SK-N-SH treated with all-trans-retinoic acid at 6 μM for 48 hours (cell line): ENCODE data around the gene LCORL.

ENCODE experiments used
- RARB ChIP-seq: fragments of 250-450 bp; sonication (Bioruptor Pico); IDR thresholded peaks from 2 replicates; pipeline ENCODE4 v1.8.0; 2021; ENCODE audit warnings: mild to moderate bottlenecking, moderate library complexity
- ZFP3 ChIP-seq: fragments of 250-450 bp; sonication (Bioruptor Pico); IDR thresholded peaks from 2 replicates; pipeline ENCODE4 v1.5.0; 2020; ENCODE audit warnings: mild to moderate bottlenecking, moderate library complexity
- ZFP30 ChIP-seq: fragments of 450-650 bp; formaldehyde crosslinking; IDR thresholded peaks from 2 replicates; pipeline ENCODE4 v1.5.0; 2022; ENCODE audit warnings: mild to moderate bottlenecking, moderate library complexity
- ZNF8 ChIP-seq: fragments of 450-650 bp; formaldehyde crosslinking; IDR thresholded peaks from 2 replicates; pipeline ENCODE4 v1.5.0; 2020; ENCODE audit warnings: mild to moderate bottlenecking, moderate library complexity
- TF ChIP-seq, protein P1 (sequence below): fragments of 250-450 bp; sonication (Bioruptor Pico); IDR thresholded peaks from 2 replicates; pipeline ENCODE4 v1.5.1; 2020; ENCODE audit warnings: low read depth, mild to moderate bottlenecking, moderate library complexity
- TF ChIP-seq, protein P2 (sequence below): fragments of 250-450 bp; sonication (Bioruptor Pico); IDR thresholded peaks from 2 replicates; pipeline ENCODE4 v1.8.0; 2020; ENCODE audit warnings: mild to moderate bottlenecking, moderate library complexity, borderline replicate concordance
- TF ChIP-seq, protein P3 (sequence below): fragments of 250-450 bp; sonication (Bioruptor Pico); IDR thresholded peaks from 2 replicates; pipeline ENCODE4 v1.5.0; 2020; ENCODE audit warnings: mild to moderate bottlenecking, moderate library complexity

DNA sequence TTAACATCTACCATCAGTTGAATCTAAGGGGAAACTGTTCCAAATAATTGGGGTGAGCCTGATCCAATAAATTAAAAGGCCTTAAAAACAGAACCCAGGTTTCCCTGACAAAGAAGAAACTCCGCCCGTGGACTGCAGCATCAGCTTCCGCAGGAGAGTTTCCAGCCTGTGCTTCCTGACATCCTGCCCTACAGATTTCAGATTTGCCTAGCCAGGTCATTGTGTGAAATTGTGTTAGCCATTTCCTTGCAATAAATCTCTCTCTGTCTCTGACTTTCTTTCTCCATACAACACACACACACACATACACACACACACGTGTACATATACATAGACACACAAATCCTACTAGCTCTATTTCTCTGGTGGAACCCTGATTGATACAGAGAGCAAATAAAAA, 48.3 kb upstream of the LCORL start:
- TF ChIP-seq ZNF8 (CRISPR knock-in tag), result no peak
- no peak for TF ChIP-seq RARB (CRISPR knock-in tag)
- no peak for TF ChIP-seq ZFP3 (CRISPR knock-in tag)
- TF ChIP-seq, protein P1, sequence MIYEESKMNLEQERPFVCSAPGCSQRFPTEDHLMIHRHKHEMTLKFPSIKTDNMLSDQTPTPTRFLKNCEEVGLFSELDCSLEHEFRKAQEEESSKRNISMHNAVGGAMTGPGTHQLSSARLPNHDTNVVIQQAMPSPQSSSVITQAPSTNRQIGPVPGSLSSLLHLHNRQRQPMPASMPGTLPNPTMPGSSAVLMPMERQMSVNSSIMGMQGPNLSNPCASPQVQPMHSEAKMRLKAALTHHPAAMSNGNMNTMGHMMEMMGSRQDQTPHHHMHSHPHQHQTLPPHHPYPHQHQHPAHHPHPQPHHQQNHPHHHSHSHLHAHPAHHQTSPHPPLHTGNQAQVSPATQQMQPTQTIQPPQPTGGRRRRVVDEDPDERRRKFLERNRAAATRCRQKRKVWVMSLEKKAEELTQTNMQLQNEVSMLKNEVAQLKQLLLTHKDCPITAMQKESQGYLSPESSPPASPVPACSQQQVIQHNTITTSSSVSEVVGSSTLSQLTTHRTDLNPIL, result no peak
- TF ChIP-seq, protein P2, sequence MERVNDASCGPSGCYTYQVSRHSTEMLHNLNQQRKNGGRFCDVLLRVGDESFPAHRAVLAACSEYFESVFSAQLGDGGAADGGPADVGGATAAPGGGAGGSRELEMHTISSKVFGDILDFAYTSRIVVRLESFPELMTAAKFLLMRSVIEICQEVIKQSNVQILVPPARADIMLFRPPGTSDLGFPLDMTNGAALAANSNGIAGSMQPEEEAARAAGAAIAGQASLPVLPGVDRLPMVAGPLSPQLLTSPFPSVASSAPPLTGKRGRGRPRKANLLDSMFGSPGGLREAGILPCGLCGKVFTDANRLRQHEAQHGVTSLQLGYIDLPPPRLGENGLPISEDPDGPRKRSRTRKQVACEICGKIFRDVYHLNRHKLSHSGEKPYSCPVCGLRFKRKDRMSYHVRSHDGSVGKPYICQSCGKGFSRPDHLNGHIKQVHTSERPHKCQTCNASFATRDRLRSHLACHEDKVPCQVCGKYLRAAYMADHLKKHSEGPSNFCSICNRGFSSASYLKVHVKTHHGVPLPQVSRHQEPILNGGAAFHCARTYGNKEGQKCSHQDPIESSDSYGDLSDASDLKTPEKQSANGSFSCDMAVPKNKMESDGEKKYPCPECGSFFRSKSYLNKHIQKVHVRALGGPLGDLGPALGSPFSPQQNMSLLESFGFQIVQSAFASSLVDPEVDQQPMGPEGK (CRISPR knock-in tag), result no peak
- no peak for TF ChIP-seq ZFP30
- TF ChIP-seq, protein P3, sequence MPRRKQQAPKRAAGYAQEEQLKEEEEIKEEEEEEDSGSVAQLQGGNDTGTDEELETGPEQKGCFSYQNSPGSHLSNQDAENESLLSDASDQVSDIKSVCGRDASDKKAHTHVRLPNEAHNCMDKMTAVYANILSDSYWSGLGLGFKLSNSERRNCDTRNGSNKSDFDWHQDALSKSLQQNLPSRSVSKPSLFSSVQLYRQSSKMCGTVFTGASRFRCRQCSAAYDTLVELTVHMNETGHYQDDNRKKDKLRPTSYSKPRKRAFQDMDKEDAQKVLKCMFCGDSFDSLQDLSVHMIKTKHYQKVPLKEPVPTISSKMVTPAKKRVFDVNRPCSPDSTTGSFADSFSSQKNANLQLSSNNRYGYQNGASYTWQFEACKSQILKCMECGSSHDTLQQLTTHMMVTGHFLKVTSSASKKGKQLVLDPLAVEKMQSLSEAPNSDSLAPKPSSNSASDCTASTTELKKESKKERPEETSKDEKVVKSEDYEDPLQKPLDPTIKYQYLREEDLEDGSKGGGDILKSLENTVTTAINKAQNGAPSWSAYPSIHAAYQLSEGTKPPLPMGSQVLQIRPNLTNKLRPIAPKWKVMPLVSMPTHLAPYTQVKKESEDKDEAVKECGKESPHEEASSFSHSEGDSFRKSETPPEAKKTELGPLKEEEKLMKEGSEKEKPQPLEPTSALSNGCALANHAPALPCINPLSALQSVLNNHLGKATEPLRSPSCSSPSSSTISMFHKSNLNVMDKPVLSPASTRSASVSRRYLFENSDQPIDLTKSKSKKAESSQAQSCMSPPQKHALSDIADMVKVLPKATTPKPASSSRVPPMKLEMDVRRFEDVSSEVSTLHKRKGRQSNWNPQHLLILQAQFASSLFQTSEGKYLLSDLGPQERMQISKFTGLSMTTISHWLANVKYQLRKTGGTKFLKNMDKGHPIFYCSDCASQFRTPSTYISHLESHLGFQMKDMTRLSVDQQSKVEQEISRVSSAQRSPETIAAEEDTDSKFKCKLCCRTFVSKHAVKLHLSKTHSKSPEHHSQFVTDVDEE (CRISPR knock-in tag), result no peak
